Lower leg skin (tissue), 3 donors: ENCODE measurements around the gene ERAP2.

Experiments used
- CTCF ChIP-seq, 3 donors: fragments of 450-650 bp; IDR thresholded peaks; one replicate each; pipeline ENCODE4 v1.5.1; 2016; ENCODE audit warnings: antibody characterized with exemption in 3 of 3, mild to moderate bottlenecking in 3 of 3, moderate library complexity in 2 of 3
- POLR2A ChIP-seq, 2 donors: fragments of 450-650 bp; IDR thresholded peaks; one replicate each; pipeline ENCODE4 v1.6.1; 2016 to 2017; ENCODE audit warnings: antibody characterized with exemption in 2 of 2, mild to moderate bottlenecking in 1 of 2, moderate library complexity in 1 of 2

GRCh38 chr5:96926276-96926675, 50.0 kb downstream of the ERAP2 start:
- no peak for TF ChIP-seq CTCF (IDR thresholded peaks at IDR 0.05)
- no peak for TF ChIP-seq POLR2A (IDR thresholded peaks at IDR 0.05)
